HS-5 (cell line): ENCODE results near the gene THAP7.
"Not testable (repeated sequence)": the region's sequence is repeated elsewhere in the genome, so short reads cannot be mapped to it uniquely, and the experiment has no call there.

ENCODE experiments used
- DNase-seq: peaks from one replicate; pipeline ENCODE4 v3.0.0-alpha.2; 2012; ENCODE audit warnings: low read depth

The THAP7 gene, protein sequence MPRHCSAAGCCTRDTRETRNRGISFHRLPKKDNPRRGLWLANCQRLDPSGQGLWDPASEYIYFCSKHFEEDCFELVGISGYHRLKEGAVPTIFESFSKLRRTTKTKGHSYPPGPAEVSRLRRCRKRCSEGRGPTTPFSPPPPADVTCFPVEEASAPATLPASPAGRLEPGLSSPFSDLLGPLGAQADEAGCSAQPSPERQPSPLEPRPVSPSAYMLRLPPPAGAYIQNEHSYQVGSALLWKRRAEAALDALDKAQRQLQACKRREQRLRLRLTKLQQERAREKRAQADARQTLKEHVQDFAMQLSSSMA

DNA sequence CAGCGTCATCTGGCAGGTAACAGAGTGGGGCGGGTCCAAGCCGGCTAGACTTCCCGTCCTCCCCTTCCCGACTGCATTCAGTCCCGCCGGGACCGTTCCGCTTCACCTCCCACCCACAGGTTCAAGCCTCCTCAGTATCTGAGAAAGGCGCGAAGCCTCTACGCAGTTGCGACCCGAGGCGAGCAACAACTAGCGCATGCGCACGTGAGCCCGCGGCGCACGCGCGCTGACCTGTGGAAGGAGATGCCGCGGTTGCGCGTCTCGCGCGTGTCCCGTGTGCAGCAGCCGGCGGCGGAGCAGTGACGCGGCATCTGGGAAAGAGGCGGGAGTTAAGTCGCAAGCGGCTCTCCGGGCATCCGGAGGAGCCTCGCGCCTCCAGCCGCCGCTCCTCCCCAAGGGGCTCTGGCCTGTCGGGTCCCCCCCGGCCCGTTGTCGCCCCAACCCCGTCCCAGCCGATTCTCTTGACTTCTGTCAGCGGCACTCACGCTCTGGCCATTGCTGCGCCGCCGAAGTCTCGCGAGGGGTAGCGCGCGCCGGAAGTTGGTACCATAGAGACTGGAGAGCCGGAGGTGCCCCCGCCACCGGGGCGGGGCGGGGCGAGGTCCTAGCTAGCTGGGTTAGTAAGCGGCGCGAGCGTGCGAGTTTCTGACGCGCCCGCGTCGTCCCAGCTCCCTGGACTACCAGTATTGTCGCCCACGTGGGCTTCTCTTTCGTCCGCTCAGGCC lies at the start of gene THAP7:
TSS of gene THAP7 (minus strand) at position 518 of the 725 bp plus-strand sequence. CDS start at position 311, 207 bp downstream.
- peak; percentile 80 for DNase-seq

DNA sequence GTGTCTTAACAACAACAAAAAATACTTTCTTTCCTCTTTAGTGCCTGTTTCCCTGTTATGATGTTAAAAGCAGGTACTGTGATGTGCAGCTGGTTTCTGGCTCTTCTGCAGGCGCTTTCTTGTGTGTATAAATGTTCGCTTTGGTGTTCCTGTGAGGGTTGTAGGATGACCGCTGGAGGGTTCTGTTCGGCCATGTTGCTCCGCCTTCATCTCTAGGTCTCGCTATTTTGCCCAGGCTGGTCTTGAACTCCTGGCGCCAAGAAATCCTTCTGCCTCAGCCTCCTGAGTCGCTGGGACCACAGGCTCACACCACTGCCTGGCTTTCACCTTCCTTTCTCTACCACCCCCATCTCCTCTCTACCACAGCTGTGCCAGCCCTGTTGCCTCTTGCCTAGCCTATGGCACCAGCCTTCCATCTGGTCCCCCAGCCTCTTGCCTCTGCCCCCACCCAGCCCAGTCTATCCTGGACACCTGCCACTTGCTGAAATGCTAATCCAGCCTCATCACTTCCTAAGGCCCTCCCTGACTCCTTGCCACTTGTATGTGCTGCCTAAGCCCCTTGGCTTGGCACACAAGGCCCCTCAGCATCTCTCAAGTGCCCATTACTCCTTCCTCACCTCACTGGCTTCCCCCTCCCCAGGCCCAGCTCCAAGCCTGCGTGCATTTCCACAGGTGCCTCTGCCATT lies 49.4 kb upstream of the THAP7 start:
- DNase-seq, result no peak

DNA sequence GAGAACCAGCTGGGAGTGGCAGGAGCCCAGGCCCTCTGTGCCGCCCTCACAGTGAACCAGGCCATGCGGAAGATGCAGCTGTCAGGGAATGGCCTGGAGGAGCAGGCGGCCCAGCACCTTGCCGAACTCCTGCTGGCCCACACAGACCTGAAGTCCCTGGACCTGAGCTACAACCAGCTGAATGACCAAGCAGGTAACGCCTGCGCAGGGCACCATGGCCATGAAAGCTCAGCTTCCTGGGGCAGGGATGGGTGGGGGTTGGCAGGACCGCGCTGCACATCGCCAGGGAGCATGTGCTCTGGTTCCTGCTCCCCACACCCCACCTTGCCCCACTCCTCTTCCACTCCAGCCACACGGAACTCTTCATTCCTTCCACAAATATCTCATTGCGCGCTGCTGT lies 47.0 kb upstream of the THAP7 start:
- DNase-seq, result not testable (repeated sequence)

DNA sequence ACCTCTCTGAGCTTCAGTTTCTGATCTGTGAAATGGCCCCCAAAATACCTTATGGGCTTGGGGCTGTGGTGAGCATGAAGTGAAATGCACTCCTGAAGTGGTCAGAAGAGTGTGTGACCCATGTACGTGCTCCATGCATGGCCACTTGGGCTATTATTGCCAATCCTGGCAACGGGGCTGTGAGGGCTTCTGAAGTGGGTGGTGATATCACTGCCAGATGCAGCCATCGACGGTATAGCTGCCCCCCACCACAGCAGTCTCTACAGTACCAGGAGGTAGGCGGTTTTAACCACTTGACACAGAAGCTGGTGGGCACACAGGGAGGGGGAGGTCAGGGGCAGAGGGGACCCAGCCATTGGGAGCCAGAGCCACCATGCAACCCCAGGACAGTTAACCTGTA lies 46.5 kb upstream of the THAP7 start:
- DNase-seq, result not testable (repeated sequence)

DNA sequence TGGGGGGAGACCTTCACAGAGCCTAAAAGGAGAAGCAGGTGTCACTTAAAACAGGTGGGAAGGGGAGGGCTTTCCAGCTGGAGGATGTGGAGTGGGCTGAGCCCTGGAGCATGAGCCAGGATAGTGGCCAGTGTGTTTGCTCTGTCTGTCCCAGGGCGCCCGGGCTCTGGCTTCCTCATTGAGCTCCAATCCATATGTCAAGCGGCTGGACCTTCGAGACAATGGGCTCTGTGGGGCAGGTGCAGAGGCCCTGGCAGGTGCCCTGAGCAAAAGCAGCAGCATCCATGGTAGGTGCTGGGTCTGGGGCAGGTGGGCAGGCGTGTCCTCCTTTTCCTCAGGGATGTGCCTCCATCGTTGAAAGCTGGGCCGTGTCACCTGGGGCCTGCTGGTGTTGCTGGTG lies 45.8 kb upstream of the THAP7 start:
- DNase-seq, result no peak

DNA sequence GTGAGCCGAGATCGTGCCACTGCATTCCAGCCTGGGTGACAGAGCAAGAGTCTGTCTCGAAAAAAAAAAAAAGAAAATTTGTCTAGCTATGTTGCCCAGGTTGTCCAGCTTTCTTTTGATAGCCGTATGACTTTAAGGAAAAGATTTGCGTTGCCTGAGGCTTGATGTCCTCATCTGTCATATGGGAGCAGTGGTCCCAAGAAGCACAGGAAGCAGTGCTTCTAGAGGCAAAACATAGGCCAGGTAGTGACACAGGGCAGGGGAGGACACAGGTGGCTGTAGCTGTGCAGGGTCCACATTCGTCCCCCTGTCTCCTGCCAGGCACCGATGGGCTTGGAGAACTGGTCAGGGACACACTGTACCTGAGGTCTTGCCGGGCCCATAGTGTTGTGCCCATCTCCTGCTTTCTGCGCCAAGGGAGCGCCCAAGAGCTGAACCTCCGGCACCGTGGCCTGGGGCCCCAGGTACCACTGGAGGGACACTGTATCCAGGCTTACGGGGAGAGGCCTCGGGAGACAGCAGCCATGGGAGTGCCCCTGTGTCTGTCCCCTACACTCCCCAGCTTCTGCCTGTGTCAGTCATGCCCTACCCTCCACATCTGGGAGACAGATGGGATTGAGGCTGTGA lies 45.2 kb upstream of the THAP7 start:
- no peak for DNase-seq

DNA sequence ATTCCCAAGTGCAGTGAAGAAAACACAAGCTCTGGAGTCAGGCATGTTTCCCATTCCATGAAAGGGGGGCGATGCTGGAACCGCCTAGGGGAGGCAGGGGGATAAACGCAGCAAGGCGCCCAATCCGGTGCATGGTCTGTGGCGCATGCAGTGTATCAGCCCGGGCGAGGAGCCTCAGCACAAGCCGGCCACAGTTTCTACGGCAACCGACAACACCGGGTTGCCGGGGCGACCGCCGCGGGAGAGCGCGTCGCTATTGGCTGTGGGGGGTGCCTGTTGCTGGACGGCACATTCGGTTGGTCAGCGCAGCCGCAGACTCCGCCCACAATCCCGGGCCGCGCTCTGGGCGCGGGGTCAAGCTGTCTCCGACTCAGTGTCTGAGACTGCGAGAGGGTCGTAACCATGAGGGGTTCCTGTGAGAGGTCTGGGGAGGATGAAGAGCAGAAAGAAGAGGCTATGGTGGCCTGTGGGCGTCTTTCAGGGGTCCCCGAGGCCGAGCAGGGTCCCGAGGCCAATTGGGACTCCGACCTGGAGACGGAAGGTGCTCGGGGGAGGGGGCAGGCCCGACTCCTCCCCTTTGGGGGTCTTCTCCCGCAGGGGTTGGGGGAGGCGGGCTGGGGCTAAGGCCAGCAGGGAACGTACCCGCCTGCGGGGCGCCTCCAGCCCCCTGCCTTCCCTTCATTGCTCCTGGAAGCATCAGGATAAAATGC lies 43.8 kb upstream of the THAP7 start, which contains the start of gene LRRC74B:
TSS of gene LRRC74B (plus strand) at position 362 of the 710 bp plus-strand sequence. CDS start at position 403, 41 bp downstream.
- DNase-seq, result peak; percentile 48

DNA sequence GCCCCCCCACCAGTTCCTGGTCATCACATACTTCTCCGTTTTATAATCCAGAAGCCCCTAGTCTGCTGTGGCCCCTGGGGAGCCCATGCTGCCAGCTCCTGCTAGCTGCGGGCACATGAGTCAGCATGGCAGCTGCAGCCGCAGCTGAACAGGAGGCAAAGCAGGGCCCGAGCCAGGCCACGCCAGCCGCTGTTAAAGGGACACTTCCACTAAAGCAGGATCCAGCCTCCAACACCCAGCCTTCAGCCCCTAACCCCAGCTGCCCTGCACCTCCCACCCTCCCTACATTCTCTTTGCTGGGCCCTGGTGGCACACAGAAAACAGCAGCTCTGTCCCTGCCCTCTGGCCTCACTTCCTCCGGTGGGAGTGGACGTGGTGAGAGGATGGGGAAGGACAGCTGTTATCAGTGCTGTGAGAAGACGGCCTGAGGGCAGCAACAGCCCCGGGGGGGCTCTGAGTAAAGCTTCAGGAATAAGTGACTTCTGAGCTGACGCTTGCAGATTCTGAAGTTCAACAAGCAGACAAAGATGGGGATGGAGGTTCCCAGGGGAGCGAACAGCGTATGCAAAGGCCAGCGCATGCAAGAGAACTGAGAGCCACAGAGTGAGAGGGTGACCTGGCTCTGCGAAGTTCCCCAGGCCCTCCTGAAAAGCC lies 43.1 kb upstream of the THAP7 start:
- DNase-seq, result peak; percentile 36

DNA sequence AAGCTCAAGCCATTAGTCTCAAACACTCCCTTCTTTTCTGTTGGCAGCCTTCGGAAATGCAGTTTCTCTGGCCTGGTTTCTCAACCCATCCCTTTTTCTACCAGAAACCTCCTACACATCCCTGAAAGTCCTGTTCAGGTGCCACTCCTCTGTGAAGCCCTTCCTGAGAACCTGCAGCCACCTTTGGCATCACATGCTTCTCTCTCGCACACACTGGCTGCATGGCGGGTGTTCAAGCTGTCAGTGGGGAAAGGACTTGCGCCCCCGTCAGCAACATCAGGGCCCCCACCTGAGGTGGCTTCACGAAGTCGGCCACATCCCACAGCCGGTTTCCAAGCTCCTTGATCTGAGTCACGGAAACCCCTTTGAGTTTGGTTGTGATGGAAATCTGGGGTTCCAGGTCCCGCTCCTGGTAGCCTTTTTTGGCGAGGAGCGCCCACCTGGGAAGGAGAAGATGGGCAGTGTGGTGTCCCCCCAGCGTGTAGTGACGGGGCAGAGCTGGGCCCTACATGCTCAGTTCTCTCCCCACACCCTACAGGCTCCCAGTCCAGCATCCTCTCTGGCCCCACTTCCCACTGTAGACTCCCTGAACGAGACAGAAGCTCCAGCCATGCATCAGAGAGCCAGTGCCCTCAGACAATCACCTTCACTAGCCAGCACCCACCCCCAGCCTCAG lies 42.1 kb upstream of the THAP7 start:
- DNase-seq, result no peak

DNA sequence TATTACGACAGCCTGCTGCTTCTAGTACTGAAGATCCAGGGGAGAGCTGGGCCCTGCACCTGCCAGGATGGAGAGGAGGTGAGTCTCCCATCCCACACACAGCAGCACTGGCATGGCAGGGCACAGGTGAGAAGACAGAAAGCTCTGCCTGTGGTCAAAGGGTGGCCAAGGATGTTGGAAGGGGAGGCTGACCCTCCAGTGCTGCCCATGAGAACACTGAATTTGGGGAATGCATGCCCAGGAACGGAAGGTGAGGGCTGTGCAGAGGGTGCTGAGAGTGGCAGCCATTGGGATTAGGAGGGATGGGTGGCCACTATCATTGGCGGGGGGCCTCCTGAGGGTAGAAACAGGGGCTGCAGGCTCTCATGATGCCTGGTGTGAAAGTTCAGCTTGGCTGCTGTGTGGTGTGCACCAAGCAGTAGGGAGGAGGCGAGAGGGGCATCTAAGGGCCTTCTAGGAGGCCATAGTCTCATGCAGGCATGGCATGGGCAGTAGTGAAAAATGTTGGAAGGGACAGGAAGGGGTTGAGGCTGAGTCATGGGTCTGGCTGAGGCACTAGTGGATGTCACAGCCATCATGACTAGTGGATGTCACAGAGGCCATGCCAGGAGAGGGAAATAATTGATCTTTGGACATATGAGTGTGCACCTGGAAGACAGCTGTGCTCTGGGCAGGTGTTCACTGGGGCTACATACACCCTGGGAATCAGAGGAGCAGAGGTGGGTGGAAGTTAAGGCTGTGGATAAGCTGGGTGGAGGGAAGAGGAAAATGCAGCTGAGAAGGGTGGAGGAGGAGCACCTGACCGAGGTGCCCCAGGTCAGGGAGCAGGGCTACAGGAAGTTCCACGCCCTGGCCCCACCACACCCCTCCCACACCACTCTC lies 41.3 kb upstream of the THAP7 start:
- no peak for DNase-seq

DNA sequence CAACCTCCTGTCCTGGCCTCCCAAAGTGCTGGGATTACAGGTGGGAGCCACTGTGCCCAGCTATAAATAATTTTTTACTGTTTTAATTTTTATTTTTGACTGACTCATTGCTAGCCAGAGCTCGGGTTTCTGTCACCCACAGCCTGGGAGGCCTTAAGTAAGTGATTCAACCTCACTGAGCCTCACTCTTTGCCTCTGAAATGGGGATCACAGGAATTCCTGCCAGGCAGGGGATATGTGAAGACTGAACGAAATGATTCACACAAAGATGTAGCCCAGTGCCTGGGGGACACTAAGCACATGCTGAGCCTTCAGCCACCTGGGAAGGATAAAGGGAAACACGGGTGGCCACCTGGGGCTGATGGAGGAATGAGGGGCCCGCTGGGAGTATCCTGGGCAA lies 40.0 kb upstream of the THAP7 start:
- peak; percentile 39 for DNase-seq

DNA sequence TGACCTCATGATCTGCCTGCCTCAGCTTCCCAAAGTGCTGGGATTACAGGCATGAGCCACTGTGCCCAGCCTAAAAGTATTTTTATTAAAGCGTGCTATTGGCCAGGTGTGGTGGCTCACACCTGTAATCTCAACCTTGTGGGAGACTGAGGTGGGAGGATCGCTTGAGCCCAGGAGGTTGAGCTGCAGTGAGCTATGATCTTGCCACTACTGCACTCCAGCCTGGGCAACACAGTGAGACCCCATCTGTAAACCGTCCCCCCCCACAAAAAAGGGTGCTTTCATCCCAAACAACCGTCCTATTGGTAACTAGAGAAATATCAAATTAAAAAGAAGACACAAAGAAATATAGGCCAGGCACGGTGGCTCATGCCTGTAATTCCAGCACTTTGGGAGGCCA lies 37.2 kb upstream of the THAP7 start:
- DNase-seq, result not testable (repeated sequence)

DNA sequence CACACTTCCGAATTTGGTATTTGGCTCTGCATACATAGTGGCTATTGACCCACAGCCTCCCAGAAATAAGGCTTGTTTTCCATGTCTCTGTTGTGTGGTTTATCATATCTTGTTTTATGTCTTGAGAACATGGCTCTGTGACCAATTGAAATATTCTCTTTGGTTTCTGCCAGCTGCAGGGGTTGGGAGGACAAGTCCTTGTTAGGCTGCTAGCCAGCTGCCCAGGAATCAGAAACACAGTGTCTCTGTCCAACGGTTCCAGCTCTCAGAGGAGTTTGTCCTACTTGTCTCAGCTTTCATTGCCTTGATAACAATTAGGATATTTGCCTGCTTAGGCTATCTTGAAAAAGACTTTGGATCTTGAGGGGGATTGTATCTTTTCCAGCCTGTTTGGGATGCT lies 36.5 kb upstream of the THAP7 start:
- DNase-seq, result no peak

DNA sequence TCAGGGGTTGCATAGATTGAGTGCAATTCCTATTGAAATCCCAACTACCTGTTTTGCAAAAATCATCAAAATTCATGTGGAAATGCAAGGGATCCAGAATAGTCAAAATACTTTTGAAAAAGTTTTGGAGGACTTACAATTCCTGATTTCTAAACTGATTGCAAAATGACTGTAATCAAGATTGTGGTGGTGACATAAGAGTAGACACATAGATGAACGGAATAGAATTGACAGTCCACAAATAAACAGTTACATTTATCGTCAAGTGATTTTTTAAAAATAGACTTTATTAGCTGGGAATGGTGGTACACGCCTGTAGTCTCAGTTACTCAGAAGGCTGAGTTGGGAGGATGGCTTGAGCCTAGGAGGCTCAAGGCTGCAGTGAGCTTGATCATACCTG lies 33.1 kb upstream of the THAP7 start:
- no peak for DNase-seq

DNA sequence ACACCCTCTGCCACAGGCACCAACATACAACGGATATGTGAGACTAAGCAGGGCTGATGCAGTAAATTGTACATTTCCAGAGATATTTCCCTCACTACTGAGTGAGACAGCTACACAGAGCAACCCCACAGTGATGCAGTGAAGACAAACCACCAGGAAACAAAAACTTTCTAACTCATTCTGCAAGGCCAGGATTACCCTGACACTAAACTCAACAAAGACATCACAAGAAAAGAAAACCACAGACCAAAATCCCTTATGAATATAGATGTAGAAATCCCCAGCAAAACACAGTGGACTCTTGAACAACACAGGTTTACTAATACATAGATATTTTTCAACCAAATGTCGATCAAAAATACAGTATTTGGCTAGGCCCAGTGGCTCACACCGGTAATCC lies 32.0 kb upstream of the THAP7 start:
- DNase-seq, result no peak

DNA sequence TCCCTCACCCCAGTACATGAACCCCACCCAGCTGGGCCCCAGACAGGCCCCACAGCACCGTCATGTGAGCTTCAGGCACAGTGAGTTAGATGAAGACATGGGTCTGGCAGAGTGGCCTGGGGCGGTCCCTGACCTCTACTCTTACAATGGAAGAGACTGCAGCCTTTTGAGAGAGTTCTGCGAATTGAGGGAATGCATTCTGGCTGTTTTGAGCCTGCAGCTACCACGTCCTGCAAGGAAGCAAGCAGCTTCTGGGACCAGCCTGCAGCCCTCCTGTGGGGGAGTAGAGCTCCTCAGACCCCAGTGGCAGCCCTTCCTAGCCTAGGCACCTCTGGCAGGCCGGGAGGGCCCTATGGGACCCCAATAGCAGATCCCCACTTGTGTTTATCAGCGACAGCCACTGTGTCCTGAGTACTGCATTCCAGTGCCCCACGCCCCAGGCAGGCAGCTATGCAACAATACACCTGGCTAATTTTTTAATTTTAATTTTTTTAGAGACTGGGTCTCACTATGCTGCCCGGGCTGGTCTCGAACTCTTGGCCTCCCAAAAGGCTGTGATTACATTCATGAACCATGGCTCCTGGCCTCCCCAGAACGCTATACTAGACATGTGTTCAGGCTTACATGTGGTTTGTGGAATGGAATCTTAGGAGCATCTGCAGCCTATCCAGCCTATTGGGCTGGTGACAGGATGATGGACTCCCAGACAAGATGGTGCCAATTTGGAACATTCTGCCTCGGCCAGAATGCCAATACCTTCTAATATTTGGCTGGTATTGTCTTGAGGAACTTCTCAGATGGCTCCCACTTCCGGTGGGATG lies 31.2 kb upstream of the THAP7 start:
- no peak for DNase-seq

DNA sequence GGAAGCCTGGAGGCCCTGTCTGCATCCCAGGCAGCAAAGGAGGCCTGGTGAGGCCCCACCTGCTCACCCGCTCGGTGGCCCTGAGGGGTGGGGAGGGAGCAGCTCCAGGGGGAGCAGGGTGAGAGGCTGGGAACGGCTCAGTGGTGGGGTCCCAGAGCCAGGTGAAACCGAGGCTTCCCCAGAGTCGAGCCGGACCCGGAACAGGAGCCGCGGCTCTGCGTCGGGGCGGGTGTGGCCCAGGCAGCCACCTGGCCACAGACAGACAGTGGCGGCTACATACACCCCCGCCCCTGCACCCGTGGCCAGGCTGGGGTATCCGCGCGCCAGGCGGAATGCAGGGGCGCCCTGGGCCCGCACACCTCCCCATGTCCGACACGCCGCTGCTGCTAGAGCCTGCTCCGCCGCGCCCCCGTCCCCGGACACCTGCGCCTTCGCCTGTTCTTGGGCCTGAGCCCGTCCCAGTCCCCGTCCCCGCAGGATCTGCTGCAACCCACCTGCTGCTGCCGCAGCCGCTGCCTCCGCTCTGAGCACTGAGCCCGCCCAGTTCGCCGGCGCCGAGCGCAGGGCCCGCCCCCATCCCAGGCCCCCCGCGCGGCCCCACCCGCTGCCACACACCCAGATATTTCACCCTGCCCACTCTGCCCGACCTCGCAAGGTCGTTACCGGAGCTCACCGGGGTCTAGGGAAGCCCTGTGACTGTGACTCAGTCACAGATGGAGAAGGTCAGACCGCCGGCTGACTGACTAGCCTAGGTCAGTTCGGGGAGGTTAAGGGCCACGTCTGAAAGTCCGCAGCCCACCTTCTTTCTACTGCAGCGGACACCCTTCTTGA lies 30.3 kb upstream of the THAP7 start, which contains the start of gene SLC7A4:
TSS of gene SLC7A4 (minus strand) at position 525 of the 831 bp plus-strand sequence. CDS start 749 bp downstream, outside the sequence.
- DNase-seq, result no peak
